Activated naive CD4-positive, alpha-beta T cell (primary cell): ENCODE measurements around the gene DNAJB5.
"Not testable (repeated sequence)": the region's sequence is repeated elsewhere in the genome, so short reads cannot be mapped to it uniquely, and the experiment has no call there.

ENCODE experiments used
- DNase-seq, 4 experiments: peaks; one replicate each; lab custom pipeline; 2025; lab: John Stamatoyannopoulos, UW

The DNAJB5 gene

GRCh38 chr9:35000535-35001284, 11.2 kb downstream of the DNAJB5 start:
- no peak for DNase-seq

GRCh38 chr9:35001285-35001677, 11.7 kb downstream of the DNAJB5 start:
- no peak for DNase-seq

DNA sequence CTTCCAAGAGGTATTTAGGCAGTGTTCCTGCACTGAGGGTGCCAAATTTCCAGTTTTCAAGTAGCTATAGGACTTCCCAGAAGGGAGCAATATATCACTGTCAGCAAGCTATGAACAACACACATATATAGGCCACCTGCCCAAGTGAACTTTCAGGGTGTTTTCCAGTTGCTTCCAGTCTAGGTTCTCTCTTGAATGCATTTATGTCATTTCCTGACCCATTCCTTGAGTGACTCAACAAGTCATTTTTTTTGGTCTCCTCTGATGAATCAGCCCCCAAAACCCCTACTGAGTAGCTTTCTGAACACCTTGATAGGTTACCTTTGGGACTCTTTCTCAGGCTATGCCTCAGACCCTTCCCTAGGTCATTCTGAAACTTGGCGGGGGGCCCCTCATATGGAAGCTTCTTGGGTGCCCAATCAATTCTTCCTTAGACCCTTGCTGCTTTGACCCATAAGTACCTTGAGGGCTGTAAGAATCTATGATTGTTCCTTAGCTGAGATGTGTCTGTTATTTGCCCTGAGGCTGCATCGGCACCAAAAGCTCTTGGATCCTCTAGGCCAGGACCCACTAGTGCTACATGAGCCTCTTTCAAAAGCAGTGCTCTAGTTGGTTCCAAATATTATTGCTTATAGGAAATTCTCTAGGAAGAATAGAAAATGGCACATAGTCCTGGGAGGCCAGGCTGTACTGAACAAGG, 12.4 kb downstream of the DNAJB5 start:
- DNase-seq: no peak

- no peak for DNase-seq
Observed at GRCh38 chr9:35002623-35003022, 13.1 kb downstream of the DNAJB5 start.

GRCh38 chr9:35004299-35004698, 14.8 kb downstream of the DNAJB5 start:
- DNase-seq: not testable (repeated sequence)

DNA sequence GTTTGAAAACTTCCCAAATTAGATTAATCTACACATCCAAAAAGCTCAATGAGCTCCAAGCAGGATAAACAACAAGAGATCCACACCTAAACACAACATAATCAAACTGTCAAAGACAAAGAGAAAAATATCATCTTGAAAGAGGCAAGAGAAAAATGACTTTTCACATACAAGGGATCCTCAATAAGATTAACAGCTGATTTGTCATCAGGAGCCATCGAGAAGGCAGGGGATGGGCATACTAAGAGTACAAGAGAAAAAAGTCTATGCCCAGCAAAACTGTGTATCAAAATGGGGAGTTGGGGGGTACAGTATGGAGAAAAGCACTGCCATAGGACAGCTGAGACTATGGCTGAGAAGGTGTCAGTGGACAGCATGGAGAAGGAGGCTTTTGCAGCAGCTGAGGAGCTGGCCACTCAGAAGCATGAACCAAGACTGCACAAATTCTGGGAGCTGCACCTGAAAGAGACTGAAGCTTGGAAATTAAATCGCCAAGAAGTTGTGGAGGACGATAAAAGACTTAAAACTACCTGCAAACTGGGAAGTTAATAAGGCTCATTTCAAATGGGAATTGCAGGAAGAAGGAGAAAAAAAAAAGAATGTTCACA, 20.9 kb downstream of the DNAJB5 start:
- no peak for DNase-seq

DNA sequence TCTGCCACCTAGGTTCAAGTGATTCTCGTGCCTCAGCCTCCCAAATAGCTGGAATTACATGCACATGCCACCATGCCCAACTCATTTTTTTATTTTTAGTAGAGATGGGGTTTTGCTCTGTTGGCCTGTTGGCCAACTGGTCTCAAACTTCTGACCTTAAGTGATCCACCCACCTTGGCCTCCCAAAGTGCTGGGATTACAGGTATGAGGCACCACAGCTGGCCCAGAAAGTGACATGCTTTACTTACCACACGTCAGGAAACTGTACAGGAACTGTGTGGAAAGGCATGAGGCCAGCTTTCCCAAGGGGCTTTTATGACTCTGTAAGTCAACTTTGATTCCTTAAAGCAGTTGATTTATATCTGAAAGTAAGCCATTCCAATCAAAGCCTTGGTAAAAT, 25.0 kb downstream of the DNAJB5 start:
- no peak for DNase-seq

GRCh38 chr9:35023443-35023842, 33.9 kb downstream of the DNAJB5 start:
- DNase-seq: not testable (repeated sequence)

- no peak for DNase-seq
Observed at GRCh38 chr9:35026671-35027070, 37.1 kb downstream of the DNAJB5 start.

DNA sequence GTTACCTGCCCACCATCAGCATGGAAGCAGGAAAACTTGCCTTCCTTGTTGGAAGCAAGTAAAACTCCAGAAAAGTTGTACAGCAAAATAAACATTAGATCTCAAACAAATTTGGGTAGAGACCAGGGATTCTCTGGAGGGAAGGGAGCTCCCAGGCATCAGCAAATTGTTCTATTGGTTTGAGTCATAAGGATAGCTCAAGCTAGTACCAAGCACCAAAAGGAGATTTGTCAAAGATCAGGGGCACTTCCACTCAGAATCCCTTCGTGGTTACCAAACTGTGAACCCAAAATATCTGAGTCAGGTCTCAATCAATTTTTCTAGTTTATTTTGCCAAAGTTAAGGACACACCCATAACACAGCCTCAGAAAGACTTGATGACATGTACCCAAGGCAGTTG, 37.8 kb downstream of the DNAJB5 start:
- DNase-seq: no peak

- DNase-seq: no peak
Observed at GRCh38 chr9:35027860-35028259, 38.3 kb downstream of the DNAJB5 start.

- no peak for DNase-seq
Observed at GRCh38 chr9:35028341-35028740, 38.8 kb downstream of the DNAJB5 start.

DNA sequence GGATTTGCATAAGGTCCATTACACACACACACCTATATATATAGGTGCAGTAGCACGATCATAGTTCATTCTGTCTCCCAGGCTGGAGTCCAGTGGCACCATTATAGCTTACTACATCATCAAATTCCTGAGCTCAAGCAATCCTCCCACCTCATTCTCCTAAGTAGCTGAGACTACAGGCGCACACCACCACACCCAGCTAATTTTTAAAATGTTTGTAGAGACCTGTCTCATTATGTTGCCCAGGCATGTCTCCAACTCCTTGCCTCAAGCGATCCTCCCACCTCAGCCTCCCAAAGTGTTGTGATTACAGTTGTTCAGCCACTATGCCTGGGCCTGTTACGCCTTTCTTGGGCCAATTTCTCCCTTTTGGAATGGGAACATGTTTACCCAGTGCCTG, 39.7 kb downstream of the DNAJB5 start:
- no peak for DNase-seq

- DNase-seq: no peak
Observed at GRCh38 chr9:35029852-35030251, 40.3 kb downstream of the DNAJB5 start.

GRCh38 chr9:35033101-35033500, 43.6 kb downstream of the DNAJB5 start:
- DNase-seq: no peak

DNA sequence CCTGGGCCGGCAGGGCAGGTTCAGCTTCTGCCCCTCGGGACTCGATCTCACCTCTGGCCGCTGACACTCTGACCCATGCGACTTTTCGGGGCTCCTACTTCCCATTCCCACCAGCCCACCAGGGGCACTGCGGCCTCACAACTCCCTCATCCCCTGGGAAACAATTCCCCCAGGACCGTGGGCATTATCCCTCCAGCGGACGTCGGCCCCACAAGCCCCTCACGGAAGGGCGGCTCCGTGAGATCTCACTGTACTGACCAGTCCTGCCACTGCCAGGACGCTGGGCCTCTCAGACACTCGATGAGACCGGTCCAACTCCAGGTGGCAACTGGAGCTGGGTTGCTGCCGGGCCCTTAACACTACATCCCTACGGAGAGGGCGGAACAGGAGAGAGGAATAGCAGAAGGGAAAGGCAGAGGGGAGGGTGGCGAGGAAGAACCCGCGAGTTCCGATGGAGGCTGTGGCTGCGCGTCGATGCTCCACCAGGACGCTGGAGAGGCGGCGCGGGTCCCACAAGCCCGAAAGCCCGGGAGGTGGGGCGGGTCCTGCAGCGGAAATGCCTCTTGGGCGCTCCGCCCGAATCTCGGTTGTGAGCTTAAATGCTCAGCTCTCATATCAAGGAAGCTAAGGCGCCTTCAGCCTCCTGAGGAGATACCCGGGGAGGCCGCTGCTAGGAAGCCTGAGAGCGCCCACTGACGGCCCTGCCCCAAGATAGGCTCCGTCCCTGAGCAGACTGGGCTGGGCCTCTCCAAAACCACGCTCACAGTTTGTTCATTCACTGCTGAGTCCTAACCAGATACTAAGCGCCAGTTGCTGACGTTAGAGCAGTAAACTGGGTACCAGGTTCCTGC, 46.5 kb downstream of the DNAJB5 start:
- DNase-seq: peak in 2 of 4 experiments; percentile 26 to 39

DNA sequence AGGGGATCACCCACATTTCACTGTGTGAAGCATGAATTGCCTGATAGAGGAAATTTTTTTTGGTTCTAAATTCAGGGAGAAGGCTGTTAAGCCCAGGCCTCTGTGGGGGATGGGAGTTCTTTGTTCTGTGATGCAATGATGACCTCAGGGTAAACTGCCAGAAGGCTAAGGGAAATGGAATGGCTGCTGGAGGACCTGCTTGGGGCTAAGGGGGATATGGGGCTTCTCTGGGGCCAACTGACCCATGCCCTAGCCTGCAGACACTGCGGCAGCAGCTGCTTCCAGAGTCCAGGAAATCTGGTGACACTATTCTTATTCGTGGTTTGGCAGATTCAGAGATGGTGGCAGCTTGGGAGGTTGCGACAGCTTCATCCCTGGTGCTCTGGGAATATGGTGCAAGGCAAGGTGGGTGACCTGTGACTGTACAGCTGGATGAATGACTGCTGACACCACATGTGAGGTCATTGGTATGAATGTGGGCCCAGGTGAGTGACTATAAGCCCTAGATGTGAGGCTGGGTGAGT, 52.6 kb downstream of the DNAJB5 start:
- DNase-seq: no peak

DNA sequence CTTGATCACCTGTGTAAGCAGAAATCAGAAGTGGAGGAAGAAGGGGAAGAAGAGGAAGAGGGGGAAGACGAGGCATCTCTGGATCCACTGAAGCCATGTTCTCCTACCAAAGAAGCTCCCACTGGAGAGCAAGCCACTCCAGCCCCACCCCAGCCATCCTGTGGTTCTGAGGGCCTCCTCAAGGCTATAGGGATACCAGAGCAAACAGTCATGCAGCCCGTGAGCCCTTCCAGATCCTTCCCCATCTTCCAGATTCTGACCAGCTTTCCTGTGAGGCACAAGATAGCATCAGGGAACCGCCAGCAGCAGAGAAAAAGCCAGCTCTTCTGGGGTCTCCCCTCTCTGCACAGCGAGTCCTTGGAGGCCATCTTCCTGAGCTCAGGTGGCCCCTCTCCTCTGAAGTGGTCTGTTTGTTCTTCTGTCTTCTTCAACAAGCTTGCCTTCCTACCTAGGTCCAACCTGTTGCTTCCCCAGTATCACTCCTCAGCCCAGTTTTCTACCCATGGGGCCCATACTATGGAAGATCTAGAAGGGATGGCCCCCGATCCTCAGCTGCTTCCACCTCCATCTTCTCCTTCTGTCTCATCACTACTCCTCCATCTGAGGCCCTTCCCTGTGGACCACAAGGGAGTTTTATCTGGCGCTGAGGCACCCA, 53.5 kb downstream of the DNAJB5 start:
- no peak for DNase-seq

DNA sequence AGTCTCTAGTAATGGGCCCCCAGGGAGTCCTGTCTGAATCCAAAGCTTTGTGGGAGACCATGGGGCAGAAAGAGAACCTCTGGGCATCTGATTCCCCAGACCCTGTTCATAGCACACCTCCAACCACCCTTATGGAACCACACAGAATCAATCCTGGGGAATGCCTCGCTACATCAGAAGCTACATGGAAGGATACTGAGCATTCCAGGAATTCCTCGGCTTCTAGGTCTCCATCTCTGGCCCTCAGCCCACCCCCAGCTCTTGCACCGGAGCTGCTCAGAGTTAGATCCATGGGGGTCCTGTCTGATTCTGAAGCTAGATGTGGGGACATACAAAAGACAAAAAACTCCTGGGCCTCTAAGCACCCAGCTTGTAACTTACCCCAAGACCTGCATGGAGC, 54.5 kb downstream of the DNAJB5 start:
- no peak for DNase-seq
